ENCODE results near the gene RCCD1. TPM values are rescaled to one million over a fixed set of nuclear protein-coding genes. Genes with fewer than 3 reads are reported as not detected.

The RCCD1 gene
- total RNA-seq, 1 donor from 2014 or later, result 31.0 TPM

GRCh38 chr15:90953947-90954711 is 555 bp upstream of the RCCD1 start:
- peak overlapping the region; percentile 93 for H3K27ac Mint-ChIP-seq
- peaks cover 15% of the 10 kb centered on the region for H3K4me1 Mint-ChIP-seq (ENCODE audit: low read depth)
- DNase-seq (ENCODE audit: low spot score), result no peak
- intact Hi-C loops (cut with micrococcal nuclease), result loop anchor here (1.0 kb wide), 1 partner anchor 19 kb away; the partner anchor contains the start of gene UNC45A
- no peaks in the 10 kb centered on the region for H3K27me3 Mint-ChIP-seq (ENCODE audit: low read depth)
- peak overlapping the region; percentile 85 for H3K4me3 Mint-ChIP-seq (ENCODE audit: low read depth)
- H3K9me3 Mint-ChIP-seq, result no peaks in the 10 kb centered on the region
- peaks cover 47% of the 10 kb centered on the region for H3K36me3 Mint-ChIP-seq (ENCODE audit: low read depth)

GRCh38 chr15:90955624-90956273 is 1.1 kb downstream of the RCCD1 start:
- intact Hi-C loops (cut with micrococcal nuclease), result loop anchor here (1.0 to 5.0 kb wide), 3 partner anchors 37 to 95 kb away; partner anchors contain the start of gene PRC1
- Mint-ChIP-seq H3K27ac (peak overlapping the region; percentile 93), H3K4me1 (ENCODE audit: low read depth) (peaks cover 15% of the 10 kb centered on the region), H3K9me3 (no peaks in the 10 kb centered on the region), H3K27me3 (ENCODE audit: low read depth) (no peaks in the 10 kb centered on the region), H3K4me3 (ENCODE audit: low read depth) (peak overlapping the region; percentile 85), H3K36me3 (ENCODE audit: low read depth) (peaks cover 48% of the 10 kb centered on the region)
- DNase-seq (ENCODE audit: low spot score), result no peak

GRCh38 chr15:90956274-90957030 is 1.8 kb downstream of the RCCD1 start:
- no peaks in the 10 kb centered on the region for H3K27me3 Mint-ChIP-seq (ENCODE audit: low read depth)
- peak; percentile 50 for DNase-seq (ENCODE audit: low spot score)
- peak overlapping the region; percentile 85 for H3K4me3 Mint-ChIP-seq (ENCODE audit: low read depth)
- H3K27ac Mint-ChIP-seq, result peak overlapping the region; percentile 86
- peaks cover 15% of the 10 kb centered on the region for H3K4me1 Mint-ChIP-seq (ENCODE audit: low read depth)
- no peaks in the 10 kb centered on the region for H3K9me3 Mint-ChIP-seq
- H3K36me3 Mint-ChIP-seq (ENCODE audit: low read depth), result peaks cover 53% of the 10 kb centered on the region
- intact Hi-C loops (cut with micrococcal nuclease), result loop anchor here (1.0 to 5.0 kb wide), 3 partner anchors 36 to 94 kb away; partner anchors contain the start of gene PRC1

DNA sequence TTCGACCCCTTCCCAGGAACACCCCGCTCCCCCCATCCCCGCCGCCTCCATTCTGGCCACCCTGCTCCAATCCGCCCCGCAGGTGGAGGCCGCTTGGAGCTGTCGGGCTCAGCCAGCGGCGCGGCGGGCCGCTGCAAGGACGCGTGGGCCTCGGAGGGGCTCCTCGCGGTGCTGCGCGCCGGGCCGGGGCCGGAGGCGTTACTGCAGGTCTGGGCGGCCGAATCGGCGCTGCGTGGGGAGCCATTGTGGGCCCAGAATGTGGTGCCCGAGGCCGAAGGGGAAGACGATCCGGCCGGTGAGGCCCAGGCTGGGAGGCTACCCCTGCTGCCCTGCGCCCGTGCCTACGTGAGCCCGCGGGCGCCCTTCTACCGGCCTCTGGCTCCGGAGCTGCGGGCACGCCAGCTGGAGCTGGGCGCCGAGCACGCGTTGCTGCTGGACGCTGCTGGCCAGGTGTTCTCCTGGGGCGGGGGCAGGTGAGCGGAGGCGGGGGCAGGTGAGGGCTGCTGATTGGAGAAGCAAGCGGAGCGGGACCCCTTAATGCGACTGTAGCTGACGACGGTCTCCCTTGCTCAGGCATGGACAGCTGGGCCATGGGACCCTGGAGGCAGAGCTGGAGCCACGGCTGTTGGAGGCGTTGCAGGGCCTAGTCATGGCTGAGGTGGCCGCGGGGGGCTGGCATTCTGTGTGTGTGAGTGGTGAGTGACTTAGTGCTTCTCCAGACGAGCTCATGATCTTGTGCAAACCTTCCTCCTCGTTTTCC is 2.5 kb downstream of the RCCD1 start:
- no peak for DNase-seq (ENCODE audit: low spot score)
- Mint-ChIP-seq H3K4me1 (ENCODE audit: low read depth) (peaks cover 17% of the 10 kb centered on the region), H3K4me3 (ENCODE audit: low read depth) (peak overlapping the region; percentile 71), H3K36me3 (ENCODE audit: low read depth) (peaks cover 53% of the 10 kb centered on the region), H3K27ac (peak overlapping the region; percentile 34), H3K27me3 (ENCODE audit: low read depth) (no peaks in the 10 kb centered on the region), H3K9me3 (no peaks in the 10 kb centered on the region)
- intact Hi-C loops (cut with micrococcal nuclease), result loop anchor here (5.0 kb wide), 2 partner anchors 35 to 75 kb away; partner anchors contain the start of gene PRC1

GRCh38 chr15:90957791-90958190 is 3.1 kb downstream of the RCCD1 start:
- Mint-ChIP-seq H3K4me1 (ENCODE audit: low read depth) (peaks cover 18% of the 10 kb centered on the region), H3K27ac (peak overlapping the region; percentile 34), H3K36me3 (ENCODE audit: low read depth) (peaks cover 54% of the 10 kb centered on the region), H3K27me3 (ENCODE audit: low read depth) (no peaks in the 10 kb centered on the region), H3K4me3 (ENCODE audit: low read depth) (peak overlapping the region; percentile 71), H3K9me3 (no peaks in the 10 kb centered on the region)
- DNase-seq (ENCODE audit: low spot score), result no peak
- intact Hi-C loops (cut with micrococcal nuclease), result loop anchor here (5.0 kb wide), 2 partner anchors 35 to 75 kb away; partner anchors contain the start of gene PRC1

GRCh38 chr15:90959028-90959595 is 4.4 kb downstream of the RCCD1 start:
- Mint-ChIP-seq H3K36me3 (ENCODE audit: low read depth) (peaks cover 54% of the 10 kb centered on the region), H3K27me3 (ENCODE audit: low read depth) (no peaks in the 10 kb centered on the region)
- DNase-seq (ENCODE audit: low spot score), result no peak

GRCh38 chr15:90959894-90960293 is 5.2 kb downstream of the RCCD1 start:
- Mint-ChIP-seq H3K27me3 (ENCODE audit: low read depth) (no peaks in the 10 kb centered on the region), H3K4me1 (ENCODE audit: low read depth) (peaks cover 12% of the 10 kb centered on the region), H3K36me3 (ENCODE audit: low read depth) (peaks cover 56% of the 10 kb centered on the region), H3K27ac (no peak overlapping the region), H3K9me3 (no peaks in the 10 kb centered on the region), H3K4me3 (ENCODE audit: low read depth) (no peak overlapping the region)
- intact Hi-C loops (cut with micrococcal nuclease), result loop anchor here (5.0 kb wide), 2 partner anchors 32 to 72 kb away; partner anchors contain the start of gene PRC1
- no peak for DNase-seq (ENCODE audit: low spot score)

More at GRCh38 chr15:90959028-90959595, 4.4 kb downstream of the RCCD1 start:
- H3K9me3 Mint-ChIP-seq, result no peaks in the 10 kb centered on the region
- no peak overlapping the region for H3K27ac Mint-ChIP-seq
- no peak overlapping the region for H3K4me3 Mint-ChIP-seq (ENCODE audit: low read depth)
- intact Hi-C loops (cut with micrococcal nuclease), result loop anchor here (5.0 kb wide), 2 partner anchors 33 to 73 kb away; partner anchors contain the start of gene PRC1
- peaks cover 14% of the 10 kb centered on the region for H3K4me1 Mint-ChIP-seq (ENCODE audit: low read depth)

DNA sequence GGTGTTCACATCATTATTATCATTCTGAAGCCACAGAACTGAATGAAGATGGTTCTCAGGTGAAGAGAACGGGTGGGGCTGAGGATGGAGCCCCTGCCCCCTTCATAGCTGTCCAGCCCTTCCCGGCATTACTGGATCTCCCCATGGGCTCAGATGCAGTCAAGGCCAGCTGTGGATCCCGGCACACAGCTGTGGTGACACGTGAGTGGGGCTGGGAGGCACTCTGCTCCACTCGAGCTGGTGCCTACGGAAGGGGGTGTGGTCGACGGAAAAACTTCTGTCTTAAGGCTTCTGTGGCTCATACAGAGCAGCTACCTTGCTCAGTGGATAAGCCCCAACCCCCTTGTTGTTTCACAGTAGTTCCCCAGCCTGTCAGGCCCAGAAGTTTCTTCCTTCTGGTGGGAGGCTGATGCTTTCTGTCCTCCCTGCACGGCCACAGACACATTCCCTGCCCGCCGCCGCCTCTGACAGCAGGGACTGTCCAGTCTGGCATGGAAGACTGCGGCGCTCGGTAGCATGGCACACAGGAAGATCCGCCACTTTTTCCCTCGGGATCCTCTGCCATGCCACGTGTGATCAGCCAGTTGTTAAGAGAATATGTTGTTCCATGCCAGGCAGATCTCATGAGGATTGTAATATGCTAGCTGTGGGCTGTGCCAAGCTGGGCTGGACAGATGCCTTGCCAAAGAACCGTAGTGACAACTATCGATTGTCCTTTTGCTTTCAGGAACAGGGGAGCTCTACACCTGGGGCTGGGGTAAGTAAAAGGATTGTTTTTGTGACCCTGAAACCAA is 5.8 kb downstream of the RCCD1 start:
- H3K36me3 Mint-ChIP-seq (ENCODE audit: low read depth), result peaks cover 62% of the 10 kb centered on the region

GRCh38 chr15:90962021-90962420 is 7.3 kb downstream of the RCCD1 start:
- Mint-ChIP-seq H3K4me1 (ENCODE audit: low read depth) (peaks cover 8% of the 10 kb centered on the region), H3K36me3 (ENCODE audit: low read depth) (peaks cover 75% of the 10 kb centered on the region), H3K4me3 (ENCODE audit: low read depth) (no peak overlapping the region), H3K9me3 (no peaks in the 10 kb centered on the region), H3K27ac (no peak overlapping the region), H3K27me3 (ENCODE audit: low read depth) (no peaks in the 10 kb centered on the region)
- intact Hi-C loops (cut with micrococcal nuclease), result no loop called here
- DNase-seq (ENCODE audit: low spot score), result no peak

More for the DNA sequence above, 5.8 kb downstream of the RCCD1 start:
- H3K27me3 Mint-ChIP-seq (ENCODE audit: low read depth), result no peaks in the 10 kb centered on the region
- no peaks in the 10 kb centered on the region for H3K9me3 Mint-ChIP-seq
- no peak overlapping the region for H3K4me3 Mint-ChIP-seq (ENCODE audit: low read depth)
- peaks cover 12% of the 10 kb centered on the region for H3K4me1 Mint-ChIP-seq (ENCODE audit: low read depth)
- peak overlapping the region; percentile 53 for H3K27ac Mint-ChIP-seq
- intact Hi-C loops (cut with micrococcal nuclease), result no loop called here
- no peak for DNase-seq (ENCODE audit: low spot score)

DNA sequence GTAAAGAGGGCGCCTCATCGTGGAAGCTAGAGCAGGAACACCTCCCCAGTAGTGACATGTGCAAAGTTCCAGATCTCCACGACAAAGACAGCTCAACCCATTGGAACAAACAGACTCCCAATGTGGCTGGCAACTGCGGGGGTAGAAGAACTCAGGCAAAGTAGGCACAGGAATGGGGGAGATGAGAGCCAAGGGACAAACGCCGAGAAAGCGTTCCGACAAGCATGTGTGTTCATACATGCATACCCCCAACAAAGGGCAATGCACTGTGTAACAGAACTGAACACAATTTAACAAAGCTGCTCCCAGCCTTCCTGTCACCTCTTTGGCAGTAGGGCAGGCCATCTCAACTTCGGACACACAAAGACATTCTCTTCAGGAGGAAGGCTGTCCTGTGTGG is 11.6 kb downstream of the RCCD1 start:
- H3K27ac Mint-ChIP-seq, result no peak overlapping the region
- DNase-seq (ENCODE audit: low spot score), result no peak
- H3K4me3 Mint-ChIP-seq (ENCODE audit: low read depth), result no peak overlapping the region
- no peaks in the 10 kb centered on the region for H3K9me3 Mint-ChIP-seq
- intact Hi-C loops (cut with micrococcal nuclease), result no loop called here
- peaks cover 3% of the 10 kb centered on the region for H3K4me1 Mint-ChIP-seq (ENCODE audit: low read depth)
- peaks cover 87% of the 10 kb centered on the region for H3K36me3 Mint-ChIP-seq (ENCODE audit: low read depth)
- H3K27me3 Mint-ChIP-seq (ENCODE audit: low read depth), result no peaks in the 10 kb centered on the region

GRCh38 chr15:90967206-90967605 is 12.5 kb downstream of the RCCD1 start:
- H3K27ac Mint-ChIP-seq, result no peak overlapping the region
- peaks cover 78% of the 10 kb centered on the region for H3K36me3 Mint-ChIP-seq (ENCODE audit: low read depth)
- no peaks in the 10 kb centered on the region for H3K27me3 Mint-ChIP-seq (ENCODE audit: low read depth)
- DNase-seq (ENCODE audit: low spot score), result no peak
- intact Hi-C loops (cut with micrococcal nuclease), result no loop called here
- H3K4me1 Mint-ChIP-seq (ENCODE audit: low read depth), result peaks cover under 1% of the 10 kb centered on the region
- H3K9me3 Mint-ChIP-seq, result no peaks in the 10 kb centered on the region
- H3K4me3 Mint-ChIP-seq (ENCODE audit: low read depth), result no peak overlapping the region

Measured in activated T-helper 2 cell treated with anti-CD3 and anti-CD28 coated beads, Interferon-gamma antibody, Interleukin-2, Interleukin-4, amounts not matched to agents 10 μg/mL and 5 μg/mL and 100 μg/mL, durations not matched to agents 14 hours and 24 hours and 36 hours (primary cell).